SKM-1 treated with dmso at 0.1 percent for 144 hours (cell line): ENCODE results near the gene ZDHHC14.
"Not testable (repeated sequence)": the region's sequence is repeated elsewhere in the genome, so short reads cannot be mapped to it uniquely, and the experiment has no call there.

Source experiments
- DNase-seq: peaks from one replicate; lab custom pipeline; 2025; ENCODE audit not compliant: unreplicated experiment; lab: John Stamatoyannopoulos, UW

ZDHHC14 gene

GRCh38 chr6:157464653-157465535 lies 83.9 kb downstream of the ZDHHC14 start:
- DNase-seq, result no peak

GRCh38 chr6:157466342-157466648 lies 85.3 kb downstream of the ZDHHC14 start:
- DNase-seq, result no peak

DNA sequence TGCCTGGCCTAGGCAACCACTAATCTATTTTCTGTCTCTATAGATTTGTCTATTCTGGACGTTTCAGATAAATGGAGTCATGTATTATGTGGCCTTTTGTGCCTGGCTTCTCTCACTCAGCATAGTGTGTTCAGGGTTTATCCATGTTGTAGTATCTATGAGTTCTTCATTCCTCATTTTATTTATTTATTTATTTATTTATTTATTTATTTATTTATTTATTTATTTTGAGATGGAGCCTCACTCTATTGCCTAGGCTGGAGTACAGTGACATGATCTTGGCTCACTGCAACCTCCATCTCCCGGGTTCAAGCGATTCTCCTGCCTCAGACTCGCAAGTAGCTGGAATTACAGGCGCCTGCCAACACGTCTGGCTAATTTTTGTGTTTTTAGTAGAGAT lies 86.3 kb downstream of the ZDHHC14 start:
- DNase-seq, result not testable (repeated sequence)

DNA sequence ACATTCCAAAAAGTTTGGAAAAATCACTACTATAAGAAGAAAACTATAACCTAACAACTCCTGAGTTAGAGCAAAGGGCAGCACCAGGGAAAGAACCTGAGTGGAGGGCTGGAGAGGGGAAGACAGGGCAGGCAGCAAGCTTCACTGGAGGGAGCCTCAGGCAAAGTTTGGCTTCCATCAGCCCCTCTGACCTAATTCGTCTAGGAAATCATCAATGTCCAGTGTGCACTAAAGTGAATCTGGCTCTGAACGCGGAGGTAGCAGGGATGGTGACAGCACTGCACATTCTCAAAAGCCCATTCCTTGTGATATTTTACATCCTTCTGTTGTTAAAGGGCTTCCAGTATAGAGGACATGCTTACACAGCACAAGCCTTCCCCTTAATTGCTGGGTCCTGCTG lies 87.1 kb downstream of the ZDHHC14 start:
- DNase-seq, result no peak

DNA sequence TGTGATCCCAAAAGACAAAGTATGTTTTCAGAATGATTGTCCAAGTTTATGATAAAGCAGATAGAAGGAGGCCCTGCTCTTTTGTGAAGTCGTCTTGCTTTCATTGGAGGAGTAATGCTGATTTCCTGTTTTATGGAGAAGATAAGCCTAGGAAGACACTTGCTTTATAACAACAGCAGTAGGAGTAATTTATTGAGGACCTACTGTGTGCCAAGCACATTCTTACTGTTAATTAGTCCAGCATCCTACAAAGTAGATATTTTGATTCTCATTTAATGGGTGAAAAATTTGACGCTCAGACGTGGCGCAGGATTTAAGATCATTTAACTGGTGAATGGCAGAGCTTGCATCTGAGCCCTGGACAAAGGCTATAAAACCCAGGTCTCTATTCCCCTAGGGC lies 87.6 kb downstream of the ZDHHC14 start:
- no peak for DNase-seq

- peak; percentile 35 for DNase-seq
Observed at GRCh38 chr6:157469378-157469777, 88.4 kb downstream of the ZDHHC14 start.

DNA sequence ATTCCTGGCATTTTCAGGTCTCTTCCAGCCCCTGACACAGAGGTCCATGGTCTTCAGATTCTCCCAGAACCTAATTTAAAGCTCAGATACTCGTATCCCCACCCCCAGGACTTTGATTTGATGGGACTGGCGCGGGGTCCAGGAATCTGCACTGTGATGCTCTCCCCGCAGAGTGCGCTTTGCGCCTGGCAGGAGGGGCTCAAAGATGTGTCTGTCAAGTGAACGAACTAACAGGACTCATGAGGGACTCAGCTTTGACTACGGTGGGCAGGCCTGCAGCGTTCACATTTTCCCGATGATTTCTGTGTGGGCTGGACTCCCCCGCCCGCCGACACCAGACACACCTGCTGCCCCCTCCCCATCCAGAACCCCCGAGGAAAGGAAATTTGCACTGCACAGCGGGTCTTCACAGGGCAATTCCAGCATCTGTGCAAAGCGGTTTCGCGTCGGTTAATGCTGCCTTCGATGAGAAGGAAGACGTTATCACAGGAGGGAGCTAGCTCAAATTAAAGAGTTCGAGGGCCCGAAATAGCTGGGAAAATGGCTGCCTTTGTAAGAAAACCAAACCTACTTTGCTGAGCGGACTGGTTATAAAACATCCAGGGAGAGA lies 90.2 kb downstream of the ZDHHC14 start:
- no peak for DNase-seq

GRCh38 chr6:157471895-157472686 lies 91.1 kb downstream of the ZDHHC14 start:
- DNase-seq, result no peak

DNA sequence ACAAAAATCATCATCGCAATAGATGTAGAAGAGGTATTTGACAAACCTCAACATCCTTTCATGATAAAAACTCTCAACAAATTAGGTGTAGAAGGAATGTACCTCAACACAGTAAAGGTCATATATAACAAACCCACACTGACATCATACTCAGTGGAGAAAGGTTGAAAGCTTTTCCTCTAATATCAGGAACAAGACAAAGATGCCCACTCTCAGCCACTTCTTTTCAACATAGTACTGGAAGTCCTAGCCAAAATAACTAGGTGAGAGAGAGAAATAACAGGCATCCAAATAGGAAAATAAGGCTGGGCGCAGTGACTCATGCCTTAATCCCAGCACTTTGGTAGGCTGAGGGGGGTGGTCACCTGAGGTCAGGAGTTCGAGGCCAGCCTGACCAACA lies 95.8 kb downstream of the ZDHHC14 start:
- no peak for DNase-seq

- no peak for DNase-seq
Observed at GRCh38 chr6:157478926-157479325, 97.9 kb downstream of the ZDHHC14 start.

DNA sequence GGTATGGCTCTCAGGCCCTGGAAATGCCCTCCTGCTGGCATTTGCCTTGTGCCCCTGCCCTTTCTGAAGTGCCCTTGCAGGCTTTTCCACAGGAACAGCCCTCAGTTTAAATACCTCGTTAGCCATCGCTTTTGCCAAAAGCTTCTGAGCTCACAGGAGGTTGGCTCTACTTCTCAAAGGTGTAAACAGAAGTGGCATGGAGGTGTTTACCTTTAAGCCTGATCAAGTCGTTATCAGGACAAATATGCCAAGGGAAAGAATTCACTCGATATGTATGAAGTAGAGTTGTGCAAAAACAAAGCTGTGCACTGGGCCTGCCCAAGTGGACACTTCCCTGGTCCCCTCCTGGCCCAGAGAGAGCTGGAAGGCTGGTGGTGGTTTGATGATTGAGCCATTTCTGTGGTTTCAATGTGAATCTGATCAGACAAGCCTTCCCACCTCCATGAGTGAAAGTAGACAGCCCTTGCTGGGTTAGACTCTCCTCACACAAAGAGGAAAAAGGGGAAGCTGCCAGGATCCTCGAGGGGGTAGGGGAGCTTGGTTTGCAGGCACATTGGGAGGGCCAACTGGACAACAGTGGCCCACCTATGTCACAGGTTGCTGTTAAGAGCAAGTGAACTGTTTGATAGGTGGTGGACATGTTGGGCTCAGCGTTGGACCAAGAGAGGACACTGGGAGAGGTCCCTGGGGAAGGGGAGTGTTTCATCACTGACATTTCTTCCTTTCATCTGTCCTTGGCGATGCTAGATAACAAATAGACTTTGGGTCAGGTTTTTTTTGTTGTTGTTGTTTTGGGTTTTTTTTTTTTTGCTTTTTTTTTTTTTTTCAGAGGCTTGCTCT lies 98.7 kb downstream of the ZDHHC14 start:
- peak; percentile 3 for DNase-seq

- DNase-seq, result no peak
Observed at GRCh38 chr6:157481189-157481864, 100.3 kb downstream of the ZDHHC14 start.

- no peak for DNase-seq
Observed at GRCh38 chr6:157481865-157482249, 100.9 kb downstream of the ZDHHC14 start.

DNA sequence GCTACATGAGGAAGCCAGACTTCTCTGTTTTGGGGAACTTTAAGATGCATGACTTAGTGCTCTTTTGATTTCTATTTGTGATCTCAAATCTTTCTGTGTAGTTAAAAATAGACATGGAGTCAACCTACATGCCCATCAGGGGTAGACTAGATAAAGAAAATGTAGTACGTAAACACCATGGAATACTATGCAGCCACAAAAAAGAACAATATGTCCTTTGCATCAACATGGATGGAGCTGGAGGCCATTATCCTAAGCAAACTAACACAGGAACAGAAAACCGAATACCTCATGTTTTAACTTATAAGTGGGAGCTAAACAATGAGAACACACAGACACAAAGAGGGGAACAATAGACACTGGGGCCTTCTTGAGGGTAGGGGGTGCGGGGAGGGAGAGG lies 102.8 kb downstream of the ZDHHC14 start:
- DNase-seq, result no peak

DNA sequence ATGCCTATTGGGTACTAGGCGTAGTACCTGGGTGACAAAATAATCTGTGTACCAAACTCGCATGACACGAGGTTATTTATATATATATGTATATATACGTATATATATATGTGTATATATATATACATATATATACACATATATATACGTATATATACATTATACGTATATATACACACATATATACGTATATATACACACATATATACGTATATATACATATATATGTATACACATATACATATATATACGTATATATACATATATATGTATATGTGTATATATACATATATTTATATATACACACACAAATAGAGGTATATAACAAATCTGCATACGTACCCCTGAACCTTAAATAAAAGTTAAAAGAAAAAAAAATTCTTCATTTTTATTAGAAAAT lies 103.2 kb downstream of the ZDHHC14 start:
- DNase-seq, result no peak

DNA sequence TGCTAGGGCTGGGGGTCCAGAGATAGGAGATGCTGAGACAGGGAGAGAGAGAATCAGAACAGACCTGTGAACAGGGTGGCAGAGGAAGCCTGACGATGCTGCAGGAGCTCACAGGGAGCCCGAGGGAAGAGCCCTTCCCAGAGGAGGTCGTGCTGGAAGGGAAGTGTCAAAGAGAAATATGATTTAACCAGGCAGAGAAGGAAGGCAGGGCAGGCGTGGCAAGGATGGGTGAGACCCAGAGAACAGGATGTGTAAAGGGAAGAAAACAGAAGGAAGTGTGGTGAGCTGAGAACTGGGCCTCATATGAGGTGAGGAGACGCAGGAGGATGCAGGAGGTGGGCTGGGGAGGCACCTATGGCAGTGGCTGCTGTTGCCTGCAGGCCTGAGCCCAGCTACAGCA lies 105.6 kb downstream of the ZDHHC14 start:
- DNase-seq, result no peak

DNA sequence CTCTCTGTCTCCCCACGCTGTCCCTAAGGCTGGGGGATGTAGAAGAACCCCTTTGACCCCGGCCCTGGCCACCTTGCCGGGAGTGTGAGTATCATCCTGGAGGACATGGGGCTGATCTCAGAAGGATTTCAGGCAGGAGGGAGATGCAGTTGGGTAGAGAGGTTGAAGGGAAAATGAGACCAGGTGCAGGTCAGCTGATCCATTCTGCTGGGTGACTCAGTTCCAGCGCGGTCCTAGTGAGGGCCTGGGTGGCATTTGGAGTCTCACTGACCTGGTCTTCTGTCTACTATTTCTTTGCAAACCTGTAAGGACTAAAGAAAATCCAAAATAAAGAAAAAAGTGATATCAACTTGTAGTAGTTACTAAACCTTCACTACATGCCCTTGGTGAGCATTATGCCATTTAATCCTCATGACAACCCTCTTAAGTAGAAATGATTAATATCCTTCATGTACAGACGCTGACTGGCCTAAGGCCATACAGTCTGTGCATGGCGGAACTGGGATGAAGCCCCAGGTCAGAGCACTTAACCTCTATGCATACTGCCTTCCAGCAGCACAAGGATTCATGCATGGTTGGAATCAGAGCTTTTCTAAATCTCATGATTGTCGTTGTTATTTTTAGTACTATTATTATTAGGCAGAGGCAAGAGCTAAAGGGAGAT lies 106.3 kb downstream of the ZDHHC14 start:
- no peak for DNase-seq

GRCh38 chr6:157488058-157488457 lies 107.1 kb downstream of the ZDHHC14 start:
- DNase-seq, result no peak

DNA sequence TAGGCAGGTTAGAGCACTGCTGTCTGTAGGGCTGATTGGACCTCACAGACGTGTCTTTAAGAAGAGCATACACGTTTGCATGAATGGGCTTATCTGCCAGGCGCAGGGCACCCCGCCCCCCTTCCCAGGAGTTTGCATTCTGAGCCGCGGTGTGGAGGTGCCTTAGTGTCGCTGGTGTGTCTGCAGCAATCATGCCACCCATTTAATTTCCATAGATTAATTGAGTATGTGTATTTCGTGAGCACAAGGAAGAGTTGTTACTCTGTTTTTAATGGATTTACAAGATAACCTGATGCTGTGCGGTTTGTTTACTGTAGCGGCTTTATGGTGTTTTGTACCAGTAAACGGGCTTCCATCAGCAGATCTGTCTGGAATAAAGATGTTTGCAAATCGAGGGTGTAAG lies 107.7 kb downstream of the ZDHHC14 start:
- DNase-seq, result no peak
